ENCODE measurements around the gene HYCC2. TPM values are rescaled to one million over a fixed set of nuclear protein-coding genes. Genes with fewer than 3 reads are reported as not detected.

Gene HYCC2
- total and polyA plus RNA-seq, 2 of the 8 experiments (the other 6 are each of a cell fraction or from before 2014, with no cell fraction given): 0.86 to 8.0 TPM

DNA sequence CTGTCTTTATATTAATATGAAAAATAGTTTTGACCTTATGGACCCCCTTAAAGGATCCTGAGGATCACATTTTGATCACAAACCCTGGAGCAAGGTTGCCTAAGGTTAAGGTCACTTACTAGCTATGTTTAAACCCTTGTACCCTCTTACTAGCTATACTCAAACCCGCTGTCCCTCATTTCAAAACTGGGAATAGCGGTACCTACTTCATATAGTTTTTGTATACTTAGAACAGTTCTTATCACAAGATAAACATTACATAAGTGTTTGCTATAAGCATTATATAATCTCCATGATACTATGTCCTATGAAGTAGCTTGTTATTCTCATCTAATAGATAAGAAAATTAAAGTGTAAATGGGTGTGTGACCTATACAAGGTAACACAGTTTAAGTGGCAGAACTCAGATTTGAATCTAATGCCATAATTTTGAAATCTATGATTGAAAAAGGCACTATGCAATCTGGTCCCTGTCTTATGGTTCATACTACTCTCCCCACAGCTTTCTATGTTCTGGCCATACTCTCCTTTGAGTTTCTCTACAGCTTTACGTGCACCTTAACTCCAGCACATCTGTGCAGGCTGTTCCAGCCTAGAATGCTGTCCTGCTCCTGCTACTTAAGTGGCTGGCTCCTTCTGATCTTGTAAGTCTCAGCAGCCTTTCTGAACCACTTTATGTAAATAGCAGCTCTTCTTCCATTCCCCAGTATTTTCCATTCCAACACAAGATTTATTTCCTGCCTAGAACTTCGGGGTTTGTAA is 30.4 kb downstream of the HYCC2 start:
- ChIA-PET POLR2A (ENCODE audit: partially characterized antibody) (no interaction called here), CTCF (ENCODE audit: partially characterized antibody) (no interaction called here)
- Histone ChIP-seq H3K9ac (replicated peaks in 1 of 4; ENCODE audit: extremely low read depth in 1 of 4, low read depth in 3 of 4, low read length in 3 of 4) (no peak overlapping the region), H3K79me2 (ENCODE audit: control insufficient read depth in 1 of 2, insufficient read depth in 2 of 2, low read length in 2 of 2) (no peaks in the 10 kb centered on the region), H3K23ac (ENCODE audit: insufficient read length) (no peak overlapping the region), H4K5ac (ENCODE audit: insufficient read length, low read depth, low read length) (no peak overlapping the region), H2AK5ac (ENCODE audit: low read depth, low read length) (no peak overlapping the region), H2BK5ac (ENCODE audit: low read depth, low read length) (no peak overlapping the region), H2AFZ (ENCODE audit: low read length) (no peak overlapping the region), H3K4me3 (ENCODE audit: extremely low read depth in 1 of 4, insufficient read depth in 2 of 4, low read depth in 3 of 4, low read length in 4 of 4) (no peak overlapping the region), H3K27ac (ENCODE audit: low read depth, low read length) (no peak overlapping the region), H3K36me3 (ENCODE audit: control insufficient read depth in 2 of 4, insufficient read depth in 4 of 4, low read length in 3 of 4) (no peaks in the 10 kb centered on the region), H3K27me3 (replicated peaks in 1 of 4; ENCODE audit: control insufficient read depth in 3 of 4, extremely low read depth in 1 of 4, insufficient read depth in 3 of 4, low read length in 3 of 4) (no peaks in the 10 kb centered on the region), H3K4me2 (ENCODE audit: insufficient read depth in 1 of 2, low read depth in 2 of 2, low read length in 2 of 2) (no peak overlapping the region), H4K8ac (ENCODE audit: extremely low read depth, insufficient read depth, low read length) (no peak overlapping the region), H4K91ac (replicated peaks; ENCODE audit: insufficient read length, low read length) (no peak overlapping the region), H3K4me1 (replicated peaks in 1 of 4; ENCODE audit: control insufficient read depth in 3 of 4, insufficient read depth in 4 of 4, low read length in 3 of 4) (no peaks in the 10 kb centered on the region), H3K56ac (replicated peaks; ENCODE audit: insufficient read length, low read depth, low read length) (no peak overlapping the region), H2BK15ac (ENCODE audit: low read length) (no peak overlapping the region), H3K79me1 (ENCODE audit: low read depth, low read length) (no peaks in the 10 kb centered on the region), H3K14ac (ENCODE audit: insufficient read length) (no peak overlapping the region), H2BK12ac (ENCODE audit: low read depth, low read length) (no peak overlapping the region), H3K18ac (ENCODE audit: extremely low read depth, low read length) (no peak overlapping the region), H4K20me1 (replicated peaks in 1 of 2; ENCODE audit: control insufficient read depth in 1 of 2, insufficient read depth in 2 of 2, low read length in 2 of 2) (no peaks in the 10 kb centered on the region), H3K4ac (replicated peaks; ENCODE audit: insufficient read length, low read depth, low read length) (no peak overlapping the region), H3K23me2 (ENCODE audit: low read depth, low read length) (no peaks in the 10 kb centered on the region), H2BK120ac (replicated peaks; ENCODE audit: low read depth, low read length) (no peak overlapping the region), H3K9me3 (ENCODE audit: insufficient read depth in 2 of 2, low read depth in 1 of 2, low read length in 1 of 2) (peaks cover 0 to 9% of the 10 kb centered on the region in 2 experiments; a peak in 1 of 4 replicates), H2BK20ac (ENCODE audit: low read length) (no peak overlapping the region)
- 97% methylated on average over 4 of the region's 4 CpGs; no CpG with 5 or more reads in 1 of the 2 experiments for WGBS, 2 experiments (ENCODE audit: extremely low coverage in 1 of 2, insufficient coverage in 1 of 2, insufficient read length in 1 of 2, insufficient replicate concordance in 2 of 2, low coverage in 1 of 2, low lambda C conversion rate in 2 of 2, missing lambda C conversion rate in 1 of 2)
- no peak for FAIRE-seq
- no peak for DNase-seq (ENCODE audit: low read depth in 1 of 2, low spot score in 2 of 2)
- TF ChIP-seq YY1 (IDR thresholded peaks at IDR 0.05; ENCODE audit: low read depth, low read length): no peak
- TF ChIP-seq CREB1 (IDR thresholded peaks at IDR 0.05): no peak
- no peak for TF ChIP-seq ZNF274 (IDR thresholded peaks at IDR 0.05; ENCODE audit: borderline replicate concordance, extremely low read depth, low read length)
- TF ChIP-seq EP300 (IDR thresholded peaks at IDR 0.05; ENCODE audit: borderline replicate concordance in 1 of 2, low read depth in 2 of 2, low read length in 2 of 2): no peak
- TF ChIP-seq MAFK (IDR thresholded peaks at IDR 0.05; ENCODE audit: low read depth, low read length): no peak
- TF ChIP-seq, protein P1, sequence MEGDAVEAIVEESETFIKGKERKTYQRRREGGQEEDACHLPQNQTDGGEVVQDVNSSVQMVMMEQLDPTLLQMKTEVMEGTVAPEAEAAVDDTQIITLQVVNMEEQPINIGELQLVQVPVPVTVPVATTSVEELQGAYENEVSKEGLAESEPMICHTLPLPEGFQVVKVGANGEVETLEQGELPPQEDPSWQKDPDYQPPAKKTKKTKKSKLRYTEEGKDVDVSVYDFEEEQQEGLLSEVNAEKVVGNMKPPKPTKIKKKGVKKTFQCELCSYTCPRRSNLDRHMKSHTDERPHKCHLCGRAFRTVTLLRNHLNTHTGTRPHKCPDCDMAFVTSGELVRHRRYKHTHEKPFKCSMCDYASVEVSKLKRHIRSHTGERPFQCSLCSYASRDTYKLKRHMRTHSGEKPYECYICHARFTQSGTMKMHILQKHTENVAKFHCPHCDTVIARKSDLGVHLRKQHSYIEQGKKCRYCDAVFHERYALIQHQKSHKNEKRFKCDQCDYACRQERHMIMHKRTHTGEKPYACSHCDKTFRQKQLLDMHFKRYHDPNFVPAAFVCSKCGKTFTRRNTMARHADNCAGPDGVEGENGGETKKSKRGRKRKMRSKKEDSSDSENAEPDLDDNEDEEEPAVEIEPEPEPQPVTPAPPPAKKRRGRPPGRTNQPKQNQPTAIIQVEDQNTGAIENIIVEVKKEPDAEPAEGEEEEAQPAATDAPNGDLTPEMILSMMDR (IDR thresholded peaks at IDR 0.05; ENCODE audit: control extremely low read depth in 1 of 3, insufficient read depth in 1 of 3, low read depth in 1 of 3, low read length in 3 of 3): no peak
- no peak for TF ChIP-seq BACH1 (IDR thresholded peaks at IDR 0.05; ENCODE audit: low read length)
- TF ChIP-seq KDM1A (IDR thresholded peaks at IDR 0.05; ENCODE audit: borderline replicate concordance, low read length): no peak
- TF ChIP-seq SP2 (IDR thresholded peaks at IDR 0.05; ENCODE audit: low read length): no peak
- no peak for TF ChIP-seq PHF8 (conservative IDR thresholded peaks at IDR 0.05; ENCODE audit: low read depth, low read length)

Data from H1 (cell line).